Thyroid gland (tissue), 4 donors: ENCODE data around the gene GBE1. TPM values are rescaled to one million over a fixed set of nuclear protein-coding genes. Genes with fewer than 3 reads are reported as not detected.

Source experiments
- DNase-seq, 2 donors: peaks; one replicate each; pipeline ENCODE4 v3.0.0-alpha.2; 2019
- H3K27ac ChIP-seq, 3 donors: fragments of 200-600 bp; sonication (generic); 1 replicate in 2 of 3; 2 replicates in 1 of 3; pipeline ENCODE4 v1.5.1; 2016 to 2019; ENCODE audit warnings: mild to moderate bottlenecking in 1 of 3, moderate library complexity in 1 of 3
- H3K27me3 ChIP-seq: fragments of 200-600 bp; sonication (generic); one replicate; pipeline ENCODE4 v1.5.1; 2019
- H3K36me3 ChIP-seq, 2 donors: fragments of 200-600 bp; sonication (generic); one replicate each; pipeline ENCODE4 v1.5.1; 2016 to 2019
- H3K4me1 ChIP-seq, 2 donors: fragments of 200-600 bp; sonication (generic); one replicate each; pipeline ENCODE4 v1.5.1; 2017 to 2019
- H3K4me3 ChIP-seq, 3 donors: fragments of 200-600 bp; sonication (generic); replicated peaks in 1 of 3; 1 replicate in 2 of 3; 2 replicates in 1 of 3; pipeline ENCODE4 v1.5.1; 2016; ENCODE audit warnings: mild to moderate bottlenecking in 1 of 3
- H3K9me3 ChIP-seq: fragments of 200-600 bp; sonication (generic); one replicate; pipeline ENCODE4 v1.5.1; 2017
- CTCF ChIP-seq, 6 experiments: fragments of 200-600 bp in 3 of 6; fragments of 450-650 bp in 3 of 6; sonication (generic) in 3 of 6; IDR thresholded peaks; one replicate each; pipeline ENCODE4 v1.5.1; 2016 to 2019; ENCODE audit warnings: antibody characterized with exemption in 6 of 6, mild to moderate bottlenecking in 2 of 6, inconsistent platforms in 1 of 6, moderate library complexity in 1 of 6
- POLR2A ChIP-seq, 2 donors: fragments of 450-650 bp; IDR thresholded peaks; one replicate each; pipeline ENCODE4 v1.6.1; 2017; ENCODE audit warnings: antibody characterized with exemption in 2 of 2, mild to moderate bottlenecking in 2 of 2, moderate library complexity in 1 of 2
- WGBS, 2 donors: methylation state at CpG; one replicate each; pipeline ENCODE4 v1.1.5; 2017; 5-methylcytosine and 5-hydroxymethylcytosine counted together
- intact Hi-C: fragments of 100-400 bp; cut with DNase I; formaldehyde crosslinking; loops from one replicate; pipeline ENCODE4 v1.15.1; 2023
- total RNA-seq, 4 donors: library from RNA; depleted of rRNA; stranded (reverse); fragments of >200 nt; gene quantifications; one replicate each; pipeline ENCODE4 v1.2.3, GENCODE V29; 2016

GBE1 gene
- total RNA-seq, 4 donors from 2014 or later: 33.4 to 58.4 (median 40.8) TPM

- no peaks in the 10 kb centered on the region for H3K4me1 ChIP-seq
- DNase-seq: no peak
- intact Hi-C loops: no loop called here
- H3K36me3 ChIP-seq: no peaks in the 10 kb centered on the region
- WGBS, 2 donors: 96 to 98% methylated on average over 5 of the region's 5 CpGs
- no peaks in the 10 kb centered on the region for H3K27me3 ChIP-seq
- H3K27ac ChIP-seq: no peak overlapping the region
- no peak overlapping the region for H3K4me3 ChIP-seq
- H3K9me3 ChIP-seq: no peaks in the 10 kb centered on the region
- TF ChIP-seq POLR2A (IDR thresholded peaks at IDR 0.05): no peak
- TF ChIP-seq CTCF (IDR thresholded peaks at IDR 0.05): no peak
Measured at GRCh38 chr3:81620849-81621248, 140.6 kb downstream of the GBE1 start.

- H3K4me1 ChIP-seq: no peaks in the 10 kb centered on the region
- 94 to 96% methylated on average over 3 of the region's 3 CpGs for WGBS, 2 donors
- DNase-seq: no peak
- no peak overlapping the region for H3K4me3 ChIP-seq
- intact Hi-C loops: no loop called here
- H3K36me3 ChIP-seq: no peaks in the 10 kb centered on the region
- TF ChIP-seq CTCF (IDR thresholded peaks at IDR 0.05): no peak
- no peak for TF ChIP-seq POLR2A (IDR thresholded peaks at IDR 0.05)
- no peaks in the 10 kb centered on the region for H3K9me3 ChIP-seq
- H3K27ac ChIP-seq: no peak overlapping the region
- H3K27me3 ChIP-seq: no peaks in the 10 kb centered on the region
Measured at GRCh38 chr3:81612768-81613167, 148.7 kb downstream of the GBE1 start.

GRCh38 chr3:81602781-81603180 lies 158.7 kb downstream of the GBE1 start:
- Histone ChIP-seq H3K27ac (no peak overlapping the region), H3K4me1 (no peaks in the 10 kb centered on the region), H3K4me3 (no peak overlapping the region), H3K9me3 (no peaks in the 10 kb centered on the region), H3K36me3 (no peaks in the 10 kb centered on the region), H3K27me3 (no peaks in the 10 kb centered on the region)
- DNase-seq: no peak
- intact Hi-C loops: no loop called here
- TF ChIP-seq CTCF (IDR thresholded peaks at IDR 0.05) (no peak), POLR2A (IDR thresholded peaks at IDR 0.05) (no peak)
- 77 to 85% methylated on average over 2 of the region's 2 CpGs for WGBS, 2 donors

- no peaks in the 10 kb centered on the region for H3K9me3 ChIP-seq
- DNase-seq: no peak
- H3K4me1 ChIP-seq: no peaks in the 10 kb centered on the region
- TF ChIP-seq CTCF (IDR thresholded peaks at IDR 0.05): no peak
- no peak for TF ChIP-seq POLR2A (IDR thresholded peaks at IDR 0.05)
- intact Hi-C loops: no loop called here
- H3K27ac ChIP-seq: no peak overlapping the region
- no peaks in the 10 kb centered on the region for H3K36me3 ChIP-seq
- H3K4me3 ChIP-seq: no peak overlapping the region
- WGBS, 2 donors: 88 to 90% methylated on average over 2 of the region's 2 CpGs
- no peaks in the 10 kb centered on the region for H3K27me3 ChIP-seq
Measured at GRCh38 chr3:81601707-81602305, 159.6 kb downstream of the GBE1 start.

GRCh38 chr3:81592101-81592500 lies 169.3 kb downstream of the GBE1 start:
- H3K27ac ChIP-seq: no peak overlapping the region
- H3K27me3 ChIP-seq: no peaks in the 10 kb centered on the region
- H3K4me3 ChIP-seq: no peak overlapping the region
- intact Hi-C loops: no loop called here
- H3K4me1 ChIP-seq: no peaks in the 10 kb centered on the region
- H3K9me3 ChIP-seq: no peaks in the 10 kb centered on the region
- no peak for TF ChIP-seq CTCF (IDR thresholded peaks at IDR 0.05)
- no peak for TF ChIP-seq POLR2A (IDR thresholded peaks at IDR 0.05)
- no peaks in the 10 kb centered on the region for H3K36me3 ChIP-seq
- DNase-seq: no peak
- WGBS, 2 donors: 95 to 97% methylated on average over 5 of the region's 5 CpGs
